A673 (cell line): ENCODE data around the gene CTTN.

Experiments used
- EZH2 ChIP-seq: fragments of 200-600 bp; sonication (generic); IDR thresholded peaks from 2 replicates; pipeline ENCODE4 v1.6.1; 2017; ENCODE audit warnings: borderline replicate concordance, low read depth, mild to moderate bottlenecking, mixed read lengths, antibody characterized with exemption, low read length; ENCODE audit not compliant: poor library complexity, severe bottlenecking
- TF ChIP-seq, protein P1 (sequence below): fragments of 300-800, 200-600 bp; sonication (generic); conservative IDR thresholded peaks from 2 replicates; pipeline ENCODE4 v1.5.1; 2017; ENCODE audit warnings: low read depth, mild to moderate bottlenecking, antibody characterized with exemption, low read length, moderate library complexity, mixed read lengths

DNA sequence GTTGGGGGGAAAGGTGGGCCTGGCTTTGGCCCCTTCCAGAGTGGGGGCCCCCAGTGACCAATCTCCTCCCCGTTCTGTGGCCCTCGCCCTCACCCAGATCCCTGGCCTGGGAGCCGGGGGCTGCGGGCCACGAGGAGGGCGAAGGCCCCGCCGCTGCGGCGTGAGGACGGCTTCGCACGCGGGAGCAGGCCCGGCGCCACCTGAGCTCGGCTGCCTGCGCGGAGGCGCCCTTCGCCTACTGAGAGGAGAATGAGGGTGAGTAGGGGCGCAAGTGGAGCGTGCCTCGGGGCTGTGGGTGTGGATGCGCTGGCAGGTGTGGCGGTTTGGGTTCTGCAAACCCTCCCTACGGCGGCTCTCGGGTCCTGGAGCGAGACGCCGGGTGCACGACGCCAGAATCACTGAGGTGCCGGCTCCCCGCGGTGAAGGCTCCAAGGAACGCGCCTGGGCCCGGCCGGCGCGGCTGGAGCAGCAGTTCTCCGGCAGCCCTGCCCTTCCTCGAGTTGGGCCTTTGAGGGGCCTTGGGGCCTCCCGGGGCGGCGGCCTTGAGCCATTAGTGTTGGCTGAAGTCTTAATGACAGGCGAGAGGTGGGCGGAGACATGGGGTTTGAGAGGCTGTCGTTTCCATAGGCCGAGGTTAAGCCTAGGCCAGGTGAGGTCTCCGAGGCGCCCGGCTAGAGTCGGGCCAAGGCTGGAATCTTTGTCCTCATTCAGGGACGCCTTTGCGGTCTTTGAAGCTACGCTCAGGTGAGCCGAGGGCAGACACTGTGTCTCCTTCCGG is 65.3 kb downstream of the CTTN start:
- TF ChIP-seq, protein P1, sequence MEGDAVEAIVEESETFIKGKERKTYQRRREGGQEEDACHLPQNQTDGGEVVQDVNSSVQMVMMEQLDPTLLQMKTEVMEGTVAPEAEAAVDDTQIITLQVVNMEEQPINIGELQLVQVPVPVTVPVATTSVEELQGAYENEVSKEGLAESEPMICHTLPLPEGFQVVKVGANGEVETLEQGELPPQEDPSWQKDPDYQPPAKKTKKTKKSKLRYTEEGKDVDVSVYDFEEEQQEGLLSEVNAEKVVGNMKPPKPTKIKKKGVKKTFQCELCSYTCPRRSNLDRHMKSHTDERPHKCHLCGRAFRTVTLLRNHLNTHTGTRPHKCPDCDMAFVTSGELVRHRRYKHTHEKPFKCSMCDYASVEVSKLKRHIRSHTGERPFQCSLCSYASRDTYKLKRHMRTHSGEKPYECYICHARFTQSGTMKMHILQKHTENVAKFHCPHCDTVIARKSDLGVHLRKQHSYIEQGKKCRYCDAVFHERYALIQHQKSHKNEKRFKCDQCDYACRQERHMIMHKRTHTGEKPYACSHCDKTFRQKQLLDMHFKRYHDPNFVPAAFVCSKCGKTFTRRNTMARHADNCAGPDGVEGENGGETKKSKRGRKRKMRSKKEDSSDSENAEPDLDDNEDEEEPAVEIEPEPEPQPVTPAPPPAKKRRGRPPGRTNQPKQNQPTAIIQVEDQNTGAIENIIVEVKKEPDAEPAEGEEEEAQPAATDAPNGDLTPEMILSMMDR: no peak
- no peak for TF ChIP-seq EZH2
